Panc1 (cell line): ENCODE measurements around the gene TMEM131. TPM values are rescaled to one million over a fixed set of nuclear protein-coding genes. Genes with fewer than 3 reads are reported as not detected.

Source experiments
- ATAC-seq: fragments of 200-7000 bp; cut with Tn5 transposase; 2 replicates; pipeline ENCODE4 v1.9.1; 2020; ENCODE audit warnings: mild to moderate bottlenecking, moderate library complexity
- BruUV-seq: library from RNA; stranded (reverse); fragments of 400-500 nt; replicated peaks from 2 replicates; lab custom pipeline; 2021; lab: Mats Ljungman, UMichigan
- CTCF ChIA-PET: fragments of 300-600 bp; sonication (Branson Sonifier 250); formaldehyde crosslinking; loops from one replicate; lab custom pipeline; 2022; ENCODE audit warnings: antibody characterized with exemption; lab: Charles Lee
- POLR2A ChIA-PET: fragments of 300-600 bp; sonication (Branson Sonifier 250); formaldehyde crosslinking; loops from one replicate; lab custom pipeline; 2022; ENCODE audit warnings: antibody characterized with exemption; lab: Charles Lee
- DNase-seq: peaks from one replicate; pipeline ENCODE4 v3.0.0-alpha.2; 2010; ENCODE audit warnings: low read depth, low spot score
- H3K27ac ChIP-seq: 2 replicates; pipeline ENCODE4 v1.5.1; 2011; ENCODE audit warnings: mild to moderate bottlenecking, low read length, inconsistent platforms
- H3K27me3 ChIP-seq: fragments of 200-500 bp; sonication (Bioruptor generic); 2 replicates; pipeline ENCODE4 v1.6.0; 2014; ENCODE audit warnings: low read length, inconsistent platforms; ENCODE audit not compliant: control insufficient read depth, insufficient read depth
- H3K36me3 ChIP-seq: fragments of 200-500 bp; sonication (Bioruptor generic); 2 replicates; pipeline ENCODE4 v1.5.1; 2014; ENCODE audit warnings: inconsistent platforms, mild to moderate bottlenecking, low read length, moderate library complexity; ENCODE audit not compliant: control insufficient read depth, insufficient read depth
- H3K4me1 ChIP-seq: 2 replicates; pipeline ENCODE4 v1.5.1; 2011; ENCODE audit warnings: inconsistent platforms, mild to moderate bottlenecking, low read length, moderate library complexity; ENCODE audit not compliant: control insufficient read depth, insufficient read depth
- H3K4me3 ChIP-seq, 2 experiments: 2 replicates each; pipeline ENCODE4 v1.5.1; 2011 to 2012; ENCODE audit warnings: low read depth in 2 of 2, low read length in 2 of 2, mild to moderate bottlenecking in 2 of 2, inconsistent platforms in 1 of 2, moderate library complexity in 1 of 2
- H3K9me3 ChIP-seq: fragments of 200-500 bp; sonication (Bioruptor generic); 2 replicates; pipeline ENCODE4 v1.5.1; 2014; ENCODE audit warnings: low read depth, mild to moderate bottlenecking, inconsistent platforms, low read length, moderate library complexity; ENCODE audit not compliant: control insufficient read depth, insufficient read depth
- CTCF ChIP-seq: fragments of 450-650 bp; IDR thresholded peaks from 2 replicates; pipeline ENCODE4 v1.5.1; 2017; ENCODE audit warnings: mild to moderate bottlenecking
- POLR2AphosphoS5 ChIP-seq: IDR thresholded peaks from 2 replicates; pipeline ENCODE4 v1.6.1; 2012; ENCODE audit warnings: mild to moderate bottlenecking, low read depth, low read length, moderate library complexity
- SIN3A ChIP-seq: IDR thresholded peaks from 2 replicates; pipeline ENCODE4 v1.6.1; 2012; ENCODE audit warnings: low read depth, mild to moderate bottlenecking, low read length, moderate library complexity, borderline replicate concordance; ENCODE audit not compliant: insufficient read depth
- TCF7L2 ChIP-seq: IDR thresholded peaks from 2 replicates; pipeline ENCODE4 v1.6.1; 2011; ENCODE audit warnings: mild to moderate bottlenecking, low read depth, low read length, inconsistent platforms
- in situ Hi-C: cut with HindIII; loops from 2 replicates; pipeline ENCODE4 v1.10.0; 2016; ENCODE audit warnings: low sequenced_read_pairs, low pct_unique_long_range_greater_than_20kb
- intact Hi-C: fragments of 100-400 bp; cut with micrococcal nuclease; formaldehyde crosslinking; loops from one replicate; pipeline ENCODE4 v1.10.0; 2022; ENCODE audit not compliant: unreplicated experiment
- total RNA-seq: library from RNA; stranded (reverse); gene quantifications from one replicate; pipeline ENCODE4 v1.2.1, GENCODE V29; 2021; ENCODE audit not compliant: unreplicated experiment
- TF ChIP-seq, protein P1 (sequence below), 2 experiments: IDR thresholded peaks; 2 replicates each; pipeline ENCODE4 v1.6.1; 2011 to 2012; ENCODE audit warnings: low read depth in 2 of 2, control low read depth in 1 of 2, low read length in 1 of 2, mild to moderate bottlenecking in 1 of 2, moderate library complexity in 1 of 2; ENCODE audit not compliant: insufficient read depth in 1 of 2

The TMEM131 gene
- total RNA-seq, 1 experiment from 2014 or later: 43.4 TPM

- in situ Hi-C loops: no loop called here
- CTCF ChIA-PET: no interaction called here
- BruUV-seq: no TSS peak
Measured at GRCh38 chr2:97969081-97970067, 26.4 kb downstream of the TMEM131 start.

DNA sequence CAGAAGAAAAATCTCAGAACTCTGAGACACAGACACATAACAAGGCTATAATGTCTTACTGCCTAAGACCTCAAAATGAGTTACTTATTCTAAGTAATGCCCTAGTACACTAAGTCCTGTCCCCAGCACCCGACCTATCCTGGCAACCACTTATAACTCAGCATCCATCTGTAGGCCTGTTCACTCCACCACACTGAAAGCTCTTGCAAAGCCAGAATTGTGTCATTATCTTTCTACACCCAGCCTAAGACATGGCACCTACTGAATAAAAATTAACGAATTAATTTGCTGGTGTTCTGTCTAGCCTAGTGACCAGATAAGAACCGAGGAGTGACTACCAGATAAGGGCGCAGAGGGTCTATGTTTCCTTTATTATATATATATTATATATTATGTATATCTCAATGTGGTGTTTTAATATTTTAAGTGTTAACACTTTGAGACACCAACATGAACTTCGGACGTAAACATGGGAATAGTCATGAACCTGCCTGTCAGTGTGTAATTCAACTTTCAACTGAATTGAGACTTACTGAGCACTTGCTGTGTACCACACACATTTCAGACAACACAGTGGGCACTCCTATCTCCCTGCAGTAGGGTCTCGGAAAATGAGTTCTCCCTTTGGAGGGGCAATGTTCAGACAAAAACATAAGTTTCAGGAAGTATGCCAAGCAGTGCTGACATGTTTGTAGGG, 27.7 kb downstream of the TMEM131 start:
- BruUV-seq: no TSS peak
- ChIA-PET POLR2A (interaction anchor here (0.7 kb wide), 1 partner anchor 273 kb away, joined by 3 read pairs; no protein-coding TSS in a partner anchor), CTCF (no interaction called here)
- TF ChIP-seq POLR2AphosphoS5: no peak
- no peak for TF ChIP-seq TCF7L2
- TF ChIP-seq SIN3A: no peak
- TF ChIP-seq, protein P1, sequence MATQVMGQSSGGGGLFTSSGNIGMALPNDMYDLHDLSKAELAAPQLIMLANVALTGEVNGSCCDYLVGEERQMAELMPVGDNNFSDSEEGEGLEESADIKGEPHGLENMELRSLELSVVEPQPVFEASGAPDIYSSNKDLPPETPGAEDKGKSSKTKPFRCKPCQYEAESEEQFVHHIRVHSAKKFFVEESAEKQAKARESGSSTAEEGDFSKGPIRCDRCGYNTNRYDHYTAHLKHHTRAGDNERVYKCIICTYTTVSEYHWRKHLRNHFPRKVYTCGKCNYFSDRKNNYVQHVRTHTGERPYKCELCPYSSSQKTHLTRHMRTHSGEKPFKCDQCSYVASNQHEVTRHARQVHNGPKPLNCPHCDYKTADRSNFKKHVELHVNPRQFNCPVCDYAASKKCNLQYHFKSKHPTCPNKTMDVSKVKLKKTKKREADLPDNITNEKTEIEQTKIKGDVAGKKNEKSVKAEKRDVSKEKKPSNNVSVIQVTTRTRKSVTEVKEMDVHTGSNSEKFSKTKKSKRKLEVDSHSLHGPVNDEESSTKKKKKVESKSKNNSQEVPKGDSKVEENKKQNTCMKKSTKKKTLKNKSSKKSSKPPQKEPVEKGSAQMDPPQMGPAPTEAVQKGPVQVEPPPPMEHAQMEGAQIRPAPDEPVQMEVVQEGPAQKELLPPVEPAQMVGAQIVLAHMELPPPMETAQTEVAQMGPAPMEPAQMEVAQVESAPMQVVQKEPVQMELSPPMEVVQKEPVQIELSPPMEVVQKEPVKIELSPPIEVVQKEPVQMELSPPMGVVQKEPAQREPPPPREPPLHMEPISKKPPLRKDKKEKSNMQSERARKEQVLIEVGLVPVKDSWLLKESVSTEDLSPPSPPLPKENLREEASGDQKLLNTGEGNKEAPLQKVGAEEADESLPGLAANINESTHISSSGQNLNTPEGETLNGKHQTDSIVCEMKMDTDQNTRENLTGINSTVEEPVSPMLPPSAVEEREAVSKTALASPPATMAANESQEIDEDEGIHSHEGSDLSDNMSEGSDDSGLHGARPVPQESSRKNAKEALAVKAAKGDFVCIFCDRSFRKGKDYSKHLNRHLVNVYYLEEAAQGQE (IDR thresholded peaks at IDR 0.05; ENCODE audit: insufficient read depth in 1 of 2, low read depth in 2 of 2, low read length in 1 of 2): no peak
- Histone ChIP-seq H3K4me3 (no peak overlapping the region), H3K4me1 (peaks cover 10% of the 10 kb centered on the region), H3K9me3 (peaks cover 2% of the 10 kb centered on the region; the same call in 1 of the 2 replicates), H3K27me3 (no peaks in the 10 kb centered on the region), H3K36me3 (no peaks in the 10 kb centered on the region), H3K27ac (no peak overlapping the region)
- intact Hi-C loops: no loop called here
- DNase-seq (no peak), ATAC-seq (no peak)
- in situ Hi-C loops: no loop called here

More at GRCh38 chr2:97969081-97970067, 26.4 kb downstream of the TMEM131 start:
- Histone ChIP-seq H3K27me3 (no peaks in the 10 kb centered on the region), H3K9me3 (peaks cover 15% of the 10 kb centered on the region; the same call in 1 of the 2 replicates), H3K4me3 (no peak overlapping the region), H3K36me3 (no peaks in the 10 kb centered on the region), H3K4me1 (peaks cover 10% of the 10 kb centered on the region), H3K27ac (no peak overlapping the region)
- no peak for DNase-seq
- POLR2A ChIA-PET: no interaction called here
- TF ChIP-seq TCF7L2 (no peak), CTCF (no peak), POLR2AphosphoS5 (no peak), SIN3A (no peak)
- TF ChIP-seq, protein P1 (IDR thresholded peaks at IDR 0.05; ENCODE audit: insufficient read depth in 1 of 2, low read depth in 2 of 2, low read length in 1 of 2): no peak
- no peak for ATAC-seq
- intact Hi-C loops: no loop called here
